ENCODE measurements around the gene CLCA1. TPM values are rescaled to one million over a fixed set of nuclear protein-coding genes. Genes with fewer than 3 reads are reported as not detected.
A peak's percentile ranks its signal among the peaks of the same experiment; 100 is the strongest.

CLCA1 gene
- total RNA-seq, 2 experiments from 2014 or later, result not detected

DNA sequence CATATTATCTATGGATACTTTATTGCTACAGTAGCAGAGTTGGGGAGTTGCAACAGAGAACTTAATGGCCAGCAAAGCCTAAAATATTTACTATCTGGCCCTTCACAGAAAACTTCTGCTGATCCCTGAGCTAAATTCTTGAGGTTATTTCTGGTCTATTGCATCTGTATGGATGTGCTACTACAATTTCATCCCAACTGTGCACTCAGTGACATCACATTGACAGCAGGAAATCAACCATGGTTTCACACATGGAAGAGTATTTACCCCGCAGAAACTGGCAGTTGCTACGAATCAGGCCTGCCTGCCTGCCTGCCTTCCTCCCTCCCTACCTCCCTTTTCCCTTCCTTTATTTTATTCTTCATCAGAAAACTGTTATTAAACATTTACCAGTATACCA is 32.7 kb upstream of the CLCA1 start:
- Mint-ChIP-seq H3K36me3 (ENCODE audit: low read depth) (no peaks in the 10 kb centered on the region), H3K9me3 (ENCODE audit: insufficient read depth) (no peaks in the 10 kb centered on the region), H3K27me3 (ENCODE audit: low read depth) (peaks cover 14% of the 10 kb centered on the region), H3K4me3 (no peak overlapping the region), H3K27ac (no peak overlapping the region), H3K4me1 (ENCODE audit: low read depth) (no peaks in the 10 kb centered on the region)
- ATAC-seq, result no peak
- CTCF ChIA-PET, result interaction anchor here (1.1 to 1.2 kb wide), 2 partner anchors 17 to 66 kb away, joined by 3 read pairs; no protein-coding TSS in a partner anchor
- DNase-seq, result no peak
- POLR2A ChIA-PET, result no interaction called here

DNA sequence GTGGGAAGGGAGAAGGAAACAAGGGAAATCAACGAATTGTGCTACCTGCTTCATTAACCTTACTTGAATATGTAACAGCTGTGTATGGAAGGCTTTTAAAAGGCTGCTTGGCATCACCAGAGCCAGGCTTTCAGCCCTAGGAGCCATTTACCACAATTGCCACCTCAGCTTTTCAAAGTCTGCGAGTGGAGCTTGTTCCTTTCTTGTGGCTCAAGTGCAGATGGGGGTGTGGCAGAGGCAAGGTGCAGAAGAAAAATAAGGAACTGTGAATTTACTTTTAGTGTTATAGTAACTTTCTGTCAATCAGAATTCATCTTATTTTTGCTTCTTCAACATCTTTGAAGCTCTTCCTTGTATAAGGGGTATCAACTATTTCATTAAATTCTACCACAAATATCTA is 27.1 kb upstream of the CLCA1 start:
- CTCF ChIA-PET, result interaction anchor here (1.4 kb wide), 1 partner anchor 32 kb away, joined by 3 read pairs; no protein-coding TSS in a partner anchor
- POLR2A ChIA-PET, result interaction anchor here (0.6 kb wide), 1 partner anchor 61 kb away, joined by 3 read pairs; no protein-coding TSS in a partner anchor
- Mint-ChIP-seq H3K36me3 (ENCODE audit: low read depth) (no peaks in the 10 kb centered on the region), H3K4me1 (ENCODE audit: low read depth) (peaks cover 8% of the 10 kb centered on the region), H3K27me3 (ENCODE audit: low read depth) (peaks cover 9% of the 10 kb centered on the region), H3K9me3 (ENCODE audit: insufficient read depth) (no peaks in the 10 kb centered on the region), H3K27ac (no peak overlapping the region), H3K4me3 (no peak overlapping the region)
- DNase-seq, result peak; percentile 34
- peak; percentile 53 for ATAC-seq

DNA sequence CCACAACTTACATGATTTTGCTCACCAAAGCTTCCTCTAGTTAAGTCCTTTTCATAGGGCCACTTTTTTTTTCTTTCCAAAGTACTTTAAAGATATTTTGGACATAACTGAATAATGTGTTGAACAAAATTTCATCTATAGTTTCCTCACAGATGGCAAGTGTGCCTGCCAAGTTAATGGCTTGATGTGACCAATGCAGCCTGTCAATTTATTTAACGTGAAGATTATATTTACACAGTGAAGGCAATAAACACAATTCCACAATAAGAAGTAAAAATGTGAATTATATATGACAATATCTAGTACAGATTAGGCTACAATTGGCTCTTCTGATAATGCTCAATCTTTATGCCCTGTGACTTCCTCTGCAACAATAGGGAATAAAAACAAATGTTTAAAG is 26.7 kb upstream of the CLCA1 start:
- DNase-seq, result no peak
- CTCF ChIA-PET, result interaction anchor here (1.4 kb wide), 1 partner anchor 32 kb away, joined by 3 read pairs; no protein-coding TSS in a partner anchor

DNA sequence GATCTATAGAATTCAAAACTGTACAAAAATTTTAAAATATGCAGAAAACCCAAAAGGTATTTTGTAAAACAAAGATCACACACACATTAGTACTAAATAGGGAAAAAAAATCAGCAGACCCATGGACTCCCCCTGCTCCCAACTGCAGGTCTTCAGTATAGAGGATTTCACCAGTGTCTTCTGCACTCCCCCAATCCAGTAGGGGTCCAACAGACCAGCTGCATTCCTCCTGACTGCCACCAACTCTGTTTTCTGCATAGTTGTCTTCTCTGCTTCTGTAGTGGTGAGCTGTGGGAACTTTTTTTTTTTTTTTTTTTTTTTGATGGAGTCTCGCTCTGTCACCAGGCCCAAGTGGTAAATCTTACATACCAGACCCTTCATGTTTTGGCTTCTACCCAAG is 22.8 kb upstream of the CLCA1 start:
- ATAC-seq (no peak), DNase-seq (no peak)
- Mint-ChIP-seq H3K4me3 (no peak overlapping the region), H3K27ac (no peak overlapping the region), H3K9me3 (ENCODE audit: insufficient read depth) (no peaks in the 10 kb centered on the region), H3K27me3 (ENCODE audit: low read depth) (no peaks in the 10 kb centered on the region), H3K4me1 (ENCODE audit: low read depth) (peaks cover 8% of the 10 kb centered on the region), H3K36me3 (ENCODE audit: low read depth) (no peaks in the 10 kb centered on the region)
- POLR2A ChIA-PET, result no interaction called here
- CTCF ChIA-PET, result interaction anchor here (1.1 kb wide), 1 partner anchor 53 kb away, joined by 3 read pairs; no protein-coding TSS in a partner anchor

More for the DNA sequence above, 26.7 kb upstream of the CLCA1 start:
- Mint-ChIP-seq H3K27me3 (ENCODE audit: low read depth) (peaks cover 8% of the 10 kb centered on the region), H3K9me3 (ENCODE audit: insufficient read depth) (no peaks in the 10 kb centered on the region), H3K36me3 (ENCODE audit: low read depth) (no peaks in the 10 kb centered on the region), H3K4me3 (no peak overlapping the region), H3K27ac (no peak overlapping the region), H3K4me1 (ENCODE audit: low read depth) (peaks cover 8% of the 10 kb centered on the region)
- POLR2A ChIA-PET, result interaction anchor here (0.6 kb wide), 1 partner anchor 61 kb away, joined by 3 read pairs; no protein-coding TSS in a partner anchor
- no peak for ATAC-seq

DNA sequence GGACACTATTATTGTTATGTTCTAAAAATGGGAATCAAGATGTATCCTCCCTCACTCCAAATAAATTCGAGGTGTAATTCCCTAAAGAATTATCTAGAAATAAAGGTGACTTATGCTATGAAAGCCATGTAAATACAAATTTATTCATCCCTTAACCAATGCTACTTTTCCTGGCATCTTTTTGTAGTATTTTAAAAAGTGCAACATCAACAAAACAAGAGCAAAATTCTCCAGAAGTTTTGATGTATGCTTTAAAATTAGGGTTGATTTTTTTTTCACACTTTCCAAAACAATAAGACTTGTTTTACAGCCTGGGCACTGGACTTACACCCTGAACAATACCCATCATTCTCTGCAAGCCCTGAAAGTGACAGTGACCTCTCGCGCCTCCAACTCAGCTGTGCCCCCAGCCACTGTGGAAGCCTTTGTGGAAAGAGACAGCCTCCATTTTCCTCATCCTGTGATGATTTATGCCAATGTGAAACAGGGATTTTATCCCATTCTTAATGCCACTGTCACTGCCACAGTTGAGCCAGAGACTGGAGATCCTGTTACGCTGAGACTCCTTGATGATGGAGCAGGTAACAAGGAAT is 21.4 kb upstream of the CLCA1 start:
- ChIA-PET POLR2A (no interaction called here), CTCF (no interaction called here)
- ATAC-seq (no peak), DNase-seq (no peak)
- H3K27me3 Mint-ChIP-seq (ENCODE audit: low read depth), result no peaks in the 10 kb centered on the region
- H3K9me3 Mint-ChIP-seq (ENCODE audit: insufficient read depth), result no peaks in the 10 kb centered on the region
- no peaks in the 10 kb centered on the region for H3K36me3 Mint-ChIP-seq (ENCODE audit: low read depth)
- no peak overlapping the region for H3K27ac Mint-ChIP-seq
- no peaks in the 10 kb centered on the region for H3K4me1 Mint-ChIP-seq (ENCODE audit: low read depth)
- no peak overlapping the region for H3K4me3 Mint-ChIP-seq

DNA sequence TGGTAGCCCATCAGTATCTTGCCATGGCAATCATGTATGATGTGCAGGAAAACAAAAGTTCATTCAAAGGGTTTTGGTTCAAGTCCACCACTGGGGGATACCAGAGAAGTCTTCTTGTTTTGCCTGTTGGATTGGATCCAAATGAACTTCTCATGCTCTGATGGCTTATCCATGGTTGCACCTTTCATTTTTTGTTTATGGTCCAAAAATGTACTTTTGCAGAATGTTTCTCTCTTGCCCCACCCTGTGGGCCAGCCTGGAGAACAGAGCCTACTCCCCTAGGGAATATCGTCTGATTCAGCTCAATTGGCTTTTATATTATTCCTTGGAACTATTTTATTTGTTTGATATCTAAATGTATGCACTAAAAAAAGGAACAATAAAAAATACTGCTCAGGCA is 20.1 kb upstream of the CLCA1 start:
- ChIA-PET POLR2A (no interaction called here), CTCF (no interaction called here)
- no peak overlapping the region for H3K4me3 Mint-ChIP-seq
- H3K27me3 Mint-ChIP-seq (ENCODE audit: low read depth), result no peaks in the 10 kb centered on the region
- no peaks in the 10 kb centered on the region for H3K36me3 Mint-ChIP-seq (ENCODE audit: low read depth)
- H3K4me1 Mint-ChIP-seq (ENCODE audit: low read depth), result no peaks in the 10 kb centered on the region
- no peak for ATAC-seq
- H3K27ac Mint-ChIP-seq, result no peak overlapping the region
- no peak for DNase-seq
- H3K9me3 Mint-ChIP-seq (ENCODE audit: insufficient read depth), result no peaks in the 10 kb centered on the region

DNA sequence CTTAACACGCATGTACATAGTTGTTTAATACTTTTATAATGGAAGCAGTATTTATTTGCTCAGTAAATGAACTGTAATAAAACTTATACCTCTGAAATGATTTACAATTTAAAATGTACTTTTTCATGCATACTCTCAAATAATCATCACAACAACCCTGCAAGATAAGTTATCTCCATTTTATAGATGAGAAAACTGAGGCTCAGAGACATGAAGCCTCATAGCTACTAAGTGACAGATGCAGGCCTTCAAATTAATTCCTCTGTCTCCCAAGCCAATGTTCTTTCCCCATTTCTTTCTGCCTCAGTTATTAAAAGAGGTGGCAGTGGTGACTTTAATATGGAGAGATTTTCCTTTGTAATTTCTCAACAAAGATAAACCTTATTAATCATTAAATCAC is 19.6 kb upstream of the CLCA1 start:
- no peak for DNase-seq
- CTCF ChIA-PET, result interaction anchor here (1.4 kb wide), 1 partner anchor 24 kb away, joined by 4 read pairs; no protein-coding TSS in a partner anchor
- H3K27ac Mint-ChIP-seq, result no peak overlapping the region
- H3K36me3 Mint-ChIP-seq (ENCODE audit: low read depth), result no peaks in the 10 kb centered on the region
- no peaks in the 10 kb centered on the region for H3K27me3 Mint-ChIP-seq (ENCODE audit: low read depth)
- no peak overlapping the region for H3K4me3 Mint-ChIP-seq
- no peaks in the 10 kb centered on the region for H3K4me1 Mint-ChIP-seq (ENCODE audit: low read depth)
- ATAC-seq, result no peak
- POLR2A ChIA-PET, result no interaction called here
- H3K9me3 Mint-ChIP-seq (ENCODE audit: insufficient read depth), result no peaks in the 10 kb centered on the region

DNA sequence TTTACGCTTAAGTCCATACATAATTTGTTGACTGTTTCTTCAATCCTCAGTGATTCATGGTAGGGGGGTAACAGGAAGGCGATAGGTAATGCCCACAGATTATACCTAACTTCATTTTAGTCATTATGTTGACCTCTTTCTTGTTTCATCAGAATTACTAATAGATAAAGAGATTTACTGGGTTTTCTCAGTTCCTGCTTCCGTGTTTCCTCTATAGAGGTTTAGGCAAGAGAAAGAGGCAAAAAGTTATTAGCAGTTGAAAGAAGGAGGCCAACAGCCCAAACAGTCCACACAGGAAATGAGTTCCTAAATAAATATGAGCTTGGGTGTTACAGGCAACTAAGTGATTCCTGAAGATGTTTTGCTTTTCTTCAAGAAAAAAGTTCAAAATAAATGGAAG is 17.9 kb upstream of the CLCA1 start:
- CTCF ChIA-PET, result no interaction called here
- H3K27me3 Mint-ChIP-seq (ENCODE audit: low read depth), result no peaks in the 10 kb centered on the region

DNA sequence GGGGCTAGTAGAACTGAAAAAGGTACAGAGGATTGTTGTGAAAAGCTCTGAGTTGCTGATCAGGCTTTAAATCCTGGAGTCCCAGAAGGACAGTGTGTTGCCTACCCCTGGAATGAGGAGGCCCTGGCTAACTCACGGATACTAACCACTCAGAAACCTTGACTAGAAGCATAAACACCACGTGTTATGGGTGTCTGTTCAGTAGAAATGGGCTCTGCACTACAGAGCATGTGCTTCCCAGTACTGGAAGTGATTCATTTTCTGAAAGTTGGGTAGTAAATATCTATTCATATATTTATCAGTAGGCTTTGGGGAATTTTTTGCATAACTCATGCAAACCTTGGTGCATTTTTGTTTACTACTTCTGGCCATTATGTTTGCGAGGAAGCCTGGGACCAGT is 15.1 kb upstream of the CLCA1 start:
- Mint-ChIP-seq H3K4me3 (no peak overlapping the region), H3K27me3 (ENCODE audit: low read depth) (peaks cover 6% of the 10 kb centered on the region), H3K9me3 (ENCODE audit: insufficient read depth) (no peaks in the 10 kb centered on the region), H3K27ac (no peak overlapping the region), H3K36me3 (ENCODE audit: low read depth) (no peaks in the 10 kb centered on the region), H3K4me1 (ENCODE audit: low read depth) (no peaks in the 10 kb centered on the region)
- ChIA-PET POLR2A (no interaction called here), CTCF (no interaction called here)
- no peak for ATAC-seq
- DNase-seq, result no peak

More for the DNA sequence above, 17.9 kb upstream of the CLCA1 start:
- POLR2A ChIA-PET, result no interaction called here
- Mint-ChIP-seq H3K4me1 (ENCODE audit: low read depth) (no peaks in the 10 kb centered on the region), H3K27ac (no peak overlapping the region), H3K36me3 (ENCODE audit: low read depth) (no peaks in the 10 kb centered on the region), H3K4me3 (no peak overlapping the region), H3K9me3 (ENCODE audit: insufficient read depth) (no peaks in the 10 kb centered on the region)
- ATAC-seq (no peak), DNase-seq (no peak)

DNA sequence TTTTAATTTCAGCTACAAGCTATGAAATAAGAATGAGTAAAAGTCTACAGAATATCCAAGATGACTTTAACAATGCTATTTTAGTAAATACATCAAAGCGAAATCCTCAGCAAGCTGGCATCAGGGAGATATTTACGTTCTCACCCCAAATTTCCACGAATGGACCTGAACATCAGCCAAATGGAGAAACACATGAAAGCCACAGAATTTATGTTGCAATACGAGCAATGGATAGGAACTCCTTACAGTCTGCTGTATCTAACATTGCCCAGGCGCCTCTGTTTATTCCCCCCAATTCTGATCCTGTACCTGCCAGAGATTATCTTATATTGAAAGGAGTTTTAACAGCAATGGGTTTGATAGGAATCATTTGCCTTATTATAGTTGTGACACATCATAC is 13.7 kb upstream of the CLCA1 start:
- ChIA-PET POLR2A (no interaction called here), CTCF (no interaction called here)
- H3K27ac Mint-ChIP-seq, result no peak overlapping the region
- peaks cover 8% of the 10 kb centered on the region for H3K27me3 Mint-ChIP-seq (ENCODE audit: low read depth)
- H3K36me3 Mint-ChIP-seq (ENCODE audit: low read depth), result no peaks in the 10 kb centered on the region
- H3K4me1 Mint-ChIP-seq (ENCODE audit: low read depth), result no peaks in the 10 kb centered on the region
- H3K9me3 Mint-ChIP-seq (ENCODE audit: insufficient read depth), result no peaks in the 10 kb centered on the region
- no peak overlapping the region for H3K4me3 Mint-ChIP-seq
- DNase-seq (no peak), ATAC-seq (no peak)

DNA sequence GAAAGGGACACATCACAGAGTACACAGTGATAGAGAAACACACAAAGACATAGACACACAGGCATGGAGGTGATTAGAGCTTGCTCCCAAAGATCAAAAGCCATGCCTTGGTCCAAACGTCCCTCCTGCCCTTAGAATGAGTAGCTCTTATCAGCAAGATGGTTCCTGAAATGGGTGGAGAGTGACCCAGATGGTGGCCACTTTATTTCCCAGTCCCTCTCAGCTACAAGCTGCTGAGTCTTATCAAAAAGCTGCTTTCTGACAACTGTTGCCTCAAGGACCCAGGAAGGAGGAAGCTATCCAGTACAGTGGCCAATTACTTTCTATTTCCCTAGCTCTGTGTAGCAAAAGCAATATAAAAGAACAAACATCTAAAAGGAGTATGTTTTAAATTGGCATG is 7.7 kb upstream of the CLCA1 start:
- no peak overlapping the region for H3K4me3 Mint-ChIP-seq
- ATAC-seq (no peak), DNase-seq (no peak)
- POLR2A ChIA-PET, result no interaction called here
- H3K9me3 Mint-ChIP-seq (ENCODE audit: insufficient read depth), result no peaks in the 10 kb centered on the region
- peaks cover 16% of the 10 kb centered on the region for H3K27me3 Mint-ChIP-seq (ENCODE audit: low read depth)
- H3K27ac Mint-ChIP-seq, result no peak overlapping the region
- no peaks in the 10 kb centered on the region for H3K36me3 Mint-ChIP-seq (ENCODE audit: low read depth)
- no peaks in the 10 kb centered on the region for H3K4me1 Mint-ChIP-seq (ENCODE audit: low read depth)
- CTCF ChIA-PET, result interaction anchor here (0.8 to 1.5 kb wide), 3 partner anchors 12 to 38 kb away, joined by 3 to 7 read pairs (median 3); no protein-coding TSS in a partner anchor

DNA sequence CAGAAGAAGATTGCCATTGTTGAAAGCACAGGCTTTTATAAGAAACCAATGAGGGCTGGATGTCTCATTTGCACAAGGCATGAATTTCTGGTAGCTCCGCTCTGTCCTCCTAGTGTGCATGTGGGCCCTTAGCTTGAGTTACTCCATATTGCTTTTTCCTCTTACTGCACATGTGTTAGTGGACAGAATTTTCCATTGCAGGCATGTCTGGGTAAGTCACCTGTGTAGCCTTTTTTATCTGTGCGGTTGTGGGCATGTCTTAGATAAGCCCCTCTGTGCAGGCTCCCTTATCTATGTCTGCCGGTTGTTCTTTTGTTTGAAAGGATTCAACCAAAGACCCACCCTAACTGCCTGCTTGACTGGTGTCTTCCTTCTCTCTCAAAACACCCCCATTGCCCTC is 7.2 kb upstream of the CLCA1 start:
- POLR2A ChIA-PET, result no interaction called here
- ATAC-seq, result no peak
- H3K27ac Mint-ChIP-seq, result no peak overlapping the region

DNA sequence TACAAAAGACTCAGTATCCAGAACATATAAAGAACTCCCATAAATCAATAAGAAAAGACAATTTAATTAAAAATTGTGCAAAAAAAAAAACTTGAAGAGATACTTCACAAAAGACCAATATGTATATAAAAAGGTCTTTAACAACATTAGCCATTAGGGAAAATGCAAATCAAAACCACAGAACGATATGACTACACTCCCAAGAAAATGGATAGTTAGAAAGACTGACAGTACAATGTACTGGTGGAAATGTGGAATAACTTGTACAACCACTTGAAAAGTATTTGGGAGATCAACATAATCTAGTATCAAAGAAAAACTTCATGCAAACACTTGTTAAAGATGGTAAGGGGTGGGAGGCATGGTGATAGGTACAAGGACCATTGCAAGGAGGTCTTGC is 3.9 kb upstream of the CLCA1 start:
- DNase-seq, result no peak
- H3K27me3 Mint-ChIP-seq (ENCODE audit: low read depth), result peaks cover 15% of the 10 kb centered on the region

More for the DNA sequence above, 7.2 kb upstream of the CLCA1 start:
- CTCF ChIA-PET, result interaction anchor here (0.8 to 1.5 kb wide), 2 partner anchors 11 to 12 kb away, joined by 3 to 7 read pairs; no protein-coding TSS in a partner anchor
- Mint-ChIP-seq H3K27me3 (ENCODE audit: low read depth) (peaks cover 21% of the 10 kb centered on the region), H3K4me3 (no peak overlapping the region), H3K9me3 (ENCODE audit: insufficient read depth) (no peaks in the 10 kb centered on the region), H3K36me3 (ENCODE audit: low read depth) (no peaks in the 10 kb centered on the region), H3K4me1 (ENCODE audit: low read depth) (no peaks in the 10 kb centered on the region)
- no peak for DNase-seq

More for the DNA sequence above, 3.9 kb upstream of the CLCA1 start:
- POLR2A ChIA-PET, result no interaction called here
- no peak for ATAC-seq
- CTCF ChIA-PET, result no interaction called here
- H3K27ac Mint-ChIP-seq, result no peak overlapping the region
- H3K4me3 Mint-ChIP-seq, result no peak overlapping the region
- H3K4me1 Mint-ChIP-seq (ENCODE audit: low read depth), result no peaks in the 10 kb centered on the region
- H3K9me3 Mint-ChIP-seq (ENCODE audit: insufficient read depth), result no peaks in the 10 kb centered on the region
- H3K36me3 Mint-ChIP-seq (ENCODE audit: low read depth), result no peaks in the 10 kb centered on the region
